Stimulated activated naive CD8-positive, alpha-beta T cell treated with anti-CD3 and anti-CD28 coated beads, Interleukin-15, Interleukin-2, amounts not matched to agents 100 ng/mL and 50 ng/mL, for 24 hours (primary cell): ENCODE results near the gene FAM120B.

Experiments used
- H3K27ac Mint-ChIP-seq: one replicate; pipeline ENCODE4 v1.8.0; 2021; ENCODE audit warnings: mild to moderate bottlenecking, mixed read lengths
- H3K27me3 Mint-ChIP-seq: one replicate; pipeline ENCODE4 v1.8.0; 2021; ENCODE audit warnings: mixed read lengths
- H3K36me3 Mint-ChIP-seq: one replicate; pipeline ENCODE4 v1.8.0; 2021; ENCODE audit warnings: low read depth, mixed read lengths
- H3K4me1 Mint-ChIP-seq: one replicate; pipeline ENCODE4 v1.8.0; 2021; ENCODE audit warnings: low read depth, mixed read lengths
- H3K4me3 Mint-ChIP-seq: one replicate; pipeline ENCODE4 v1.8.0; 2021; ENCODE audit warnings: mild to moderate bottlenecking, mixed read lengths
- H3K9me3 Mint-ChIP-seq: one replicate; pipeline ENCODE4 v1.8.0; 2021; ENCODE audit warnings: mixed read lengths

The FAM120B gene

DNA sequence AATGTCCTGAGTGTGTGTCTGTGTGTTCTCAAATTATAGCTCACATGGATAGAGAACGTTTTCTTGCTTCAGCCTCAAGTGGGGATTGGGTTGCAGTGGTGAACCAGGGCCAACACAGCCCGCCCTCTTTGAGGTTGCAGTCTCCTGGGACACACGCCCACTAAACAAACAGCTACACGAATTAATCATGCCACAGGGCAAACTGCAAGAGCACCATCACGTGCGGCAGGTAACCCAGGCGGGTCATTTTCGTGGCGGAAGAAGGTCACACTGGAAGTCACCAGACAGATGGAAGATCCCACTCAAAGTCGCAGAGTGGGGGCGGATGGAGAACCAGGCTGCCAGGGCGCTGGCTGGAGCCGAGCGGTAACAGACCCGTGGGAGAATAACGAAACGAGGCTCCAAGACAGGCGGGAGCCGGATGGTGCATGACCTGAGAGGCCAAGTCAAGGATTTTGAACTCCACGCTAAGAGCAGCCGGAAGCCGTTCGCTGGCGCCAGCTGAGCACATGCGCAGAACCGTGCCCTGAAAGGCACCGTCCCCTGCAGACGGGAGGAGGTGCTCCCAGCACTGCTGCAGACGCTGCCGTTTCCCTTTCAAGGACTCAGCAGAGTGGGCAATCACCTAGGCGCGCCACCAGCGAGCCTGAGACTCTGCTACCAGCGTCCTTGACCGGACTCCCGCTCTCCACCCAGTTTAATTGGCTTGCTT, 26.4 kb upstream of the FAM120B start:
- H3K36me3 Mint-ChIP-seq = peaks cover 4% of the 10 kb centered on the region
- no peaks in the 10 kb centered on the region for H3K9me3 Mint-ChIP-seq
- peaks cover 8% of the 10 kb centered on the region for H3K27me3 Mint-ChIP-seq
- H3K4me1 Mint-ChIP-seq = peaks cover 37% of the 10 kb centered on the region
- H3K4me3 Mint-ChIP-seq = no peak overlapping the region
- no peak overlapping the region for H3K27ac Mint-ChIP-seq

DNA sequence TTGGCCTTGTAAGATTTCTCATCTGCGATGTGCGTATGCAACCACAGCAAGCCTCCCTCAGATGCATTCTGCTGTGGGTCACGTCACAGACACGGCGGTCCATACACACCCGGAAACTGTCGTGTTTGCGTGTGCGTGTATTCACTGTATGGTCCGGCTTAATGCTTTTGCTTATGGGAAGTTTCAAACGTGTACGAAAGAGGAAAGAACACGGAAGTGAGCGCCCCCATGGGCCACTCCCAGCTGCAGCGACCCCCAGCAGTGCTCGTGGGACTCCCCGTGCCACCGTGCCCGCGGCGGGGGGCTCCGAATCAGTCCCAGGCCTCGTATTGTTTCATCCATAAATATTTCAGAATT, 25.9 kb upstream of the FAM120B start:
- peaks cover 4% of the 10 kb centered on the region for H3K36me3 Mint-ChIP-seq
- peaks cover 37% of the 10 kb centered on the region for H3K4me1 Mint-ChIP-seq
- H3K4me3 Mint-ChIP-seq = peak overlapping the region; percentile 24
- H3K9me3 Mint-ChIP-seq = no peaks in the 10 kb centered on the region
- H3K27ac Mint-ChIP-seq = no peak overlapping the region
- peaks cover 8% of the 10 kb centered on the region for H3K27me3 Mint-ChIP-seq

DNA sequence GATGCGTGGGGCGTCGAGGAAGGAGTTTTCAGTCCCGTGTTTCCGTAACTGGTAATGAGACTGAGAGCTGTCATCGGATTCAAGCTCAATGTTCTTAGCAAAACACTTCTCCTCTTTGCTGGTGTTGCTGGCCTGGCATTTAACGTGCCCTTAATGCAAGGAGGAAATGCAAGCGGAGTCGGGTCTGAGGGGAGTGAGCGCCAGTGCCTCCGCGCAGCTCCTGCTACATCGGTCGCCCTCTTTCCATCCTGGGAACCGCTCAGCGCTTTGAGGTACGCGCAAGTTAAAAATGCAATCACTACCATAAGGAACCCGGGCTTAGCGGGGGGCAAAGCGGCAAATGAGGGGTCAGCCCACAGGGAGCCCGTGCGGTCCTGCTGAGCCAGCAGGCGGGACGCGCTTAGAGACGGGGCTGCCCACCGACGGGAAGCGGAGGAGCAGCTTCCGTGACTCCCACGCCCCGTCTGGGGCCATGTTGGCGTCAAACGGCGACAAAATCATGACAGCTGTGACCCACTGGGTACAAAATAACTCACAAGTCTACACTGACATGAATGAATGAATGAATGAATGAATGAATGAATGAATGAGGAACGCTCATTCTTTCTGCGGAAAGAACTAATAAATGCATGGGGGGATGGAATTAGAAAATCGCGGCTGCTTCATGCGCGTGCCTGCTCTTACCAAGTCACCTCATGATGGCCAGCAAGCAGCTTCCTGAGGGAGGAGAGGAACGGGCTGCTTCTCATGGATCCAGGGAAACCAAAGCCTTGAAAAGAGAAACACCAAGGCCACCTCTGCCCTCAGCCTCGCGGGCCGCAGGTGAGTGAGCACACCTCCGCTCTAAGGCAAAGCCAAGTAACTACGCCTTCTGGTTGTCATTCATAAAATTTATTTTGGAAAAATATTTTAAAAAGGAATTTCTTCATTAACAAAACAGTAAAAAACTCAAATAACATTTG, 24.9 kb upstream of the FAM120B start:
- H3K9me3 Mint-ChIP-seq = no peaks in the 10 kb centered on the region

DNA sequence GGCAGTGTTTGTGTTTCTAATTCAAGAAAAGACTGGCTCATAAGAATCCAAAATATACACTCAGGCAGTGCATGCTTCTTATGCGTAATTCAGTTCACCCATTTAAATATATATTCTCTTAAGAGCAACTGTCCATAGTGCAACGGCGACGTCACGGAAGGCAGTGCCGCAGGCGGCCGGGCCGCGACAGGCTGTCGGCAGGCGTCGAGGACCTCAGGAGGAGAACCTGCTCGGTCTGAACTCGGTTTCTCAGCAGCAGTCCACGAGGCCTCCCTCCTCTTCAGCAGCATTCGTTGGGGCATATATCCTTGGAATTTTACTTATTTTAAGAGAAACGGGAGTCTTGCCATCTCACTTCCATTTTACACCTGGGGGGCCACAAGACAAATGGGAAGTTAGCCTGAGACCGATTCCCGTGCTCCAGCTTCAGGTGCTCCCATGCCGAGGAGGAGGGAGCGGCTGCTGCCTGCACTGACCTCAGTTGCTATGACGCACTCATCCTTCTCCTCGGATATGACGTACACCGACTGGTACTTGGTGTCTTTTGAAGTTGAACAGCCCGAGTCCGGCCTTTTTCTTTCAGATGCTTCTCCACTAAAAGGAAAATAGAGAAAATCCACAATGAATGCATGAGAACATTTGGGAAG, 23.9 kb upstream of the FAM120B start:
- H3K4me3 Mint-ChIP-seq = no peak overlapping the region
- H3K9me3 Mint-ChIP-seq = no peaks in the 10 kb centered on the region
- peaks cover 4% of the 10 kb centered on the region for H3K36me3 Mint-ChIP-seq
- H3K27ac Mint-ChIP-seq = no peak overlapping the region
- peaks cover 23% of the 10 kb centered on the region for H3K4me1 Mint-ChIP-seq
- H3K27me3 Mint-ChIP-seq = peaks cover 8% of the 10 kb centered on the region

More for the DNA sequence above, 24.9 kb upstream of the FAM120B start:
- Mint-ChIP-seq H3K27me3 (peaks cover 8% of the 10 kb centered on the region), H3K4me3 (no peak overlapping the region), H3K4me1 (peaks cover 32% of the 10 kb centered on the region), H3K36me3 (peaks cover 4% of the 10 kb centered on the region), H3K27ac (no peak overlapping the region)

DNA sequence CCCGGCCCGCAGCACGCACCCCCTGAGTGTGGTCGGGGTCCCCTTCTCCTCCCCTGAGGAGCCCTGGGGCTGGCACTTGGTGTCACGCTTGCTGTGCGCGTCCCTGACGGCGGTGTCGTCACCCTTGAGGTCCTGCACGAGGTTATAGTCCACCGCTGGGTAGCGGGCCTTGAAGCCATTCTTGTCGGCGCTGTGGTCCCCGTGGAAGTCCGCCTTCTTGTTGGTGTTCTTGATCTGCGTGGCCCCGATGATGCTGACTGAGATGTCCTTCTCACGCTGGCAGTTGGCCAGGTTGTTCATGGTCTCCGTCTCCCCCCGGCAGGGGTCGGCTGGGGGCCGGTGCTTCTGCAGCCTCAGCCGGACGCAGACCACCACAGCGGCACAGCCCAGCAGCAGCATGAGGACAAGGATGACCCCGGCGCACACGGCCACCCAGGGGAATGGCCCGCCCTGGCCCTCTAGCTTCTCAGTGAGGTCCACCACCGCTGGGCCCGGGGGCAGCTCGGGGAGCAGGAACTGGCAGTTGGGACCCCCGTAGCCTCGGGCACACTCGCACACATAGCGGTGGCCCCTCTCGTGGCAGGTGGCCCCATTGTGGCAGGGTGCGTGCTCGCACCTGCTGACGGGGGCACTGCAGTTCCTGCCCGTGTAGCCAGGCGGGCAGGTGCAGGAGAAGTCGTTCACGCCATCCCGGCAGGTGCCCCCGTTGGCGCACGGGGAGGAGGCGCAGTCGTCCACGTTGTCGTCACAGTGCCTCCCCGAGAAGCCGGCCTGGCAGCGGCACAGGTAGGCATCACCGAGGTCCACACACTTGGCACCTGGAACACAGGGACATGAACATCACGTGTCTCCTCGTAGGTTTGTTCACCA, 23.1 kb upstream of the FAM120B start:
- Mint-ChIP-seq H3K27ac (no peak overlapping the region), H3K9me3 (no peaks in the 10 kb centered on the region), H3K4me3 (no peak overlapping the region), H3K27me3 (peaks cover 9% of the 10 kb centered on the region), H3K4me1 (peaks cover 19% of the 10 kb centered on the region), H3K36me3 (peaks cover 4% of the 10 kb centered on the region)

DNA sequence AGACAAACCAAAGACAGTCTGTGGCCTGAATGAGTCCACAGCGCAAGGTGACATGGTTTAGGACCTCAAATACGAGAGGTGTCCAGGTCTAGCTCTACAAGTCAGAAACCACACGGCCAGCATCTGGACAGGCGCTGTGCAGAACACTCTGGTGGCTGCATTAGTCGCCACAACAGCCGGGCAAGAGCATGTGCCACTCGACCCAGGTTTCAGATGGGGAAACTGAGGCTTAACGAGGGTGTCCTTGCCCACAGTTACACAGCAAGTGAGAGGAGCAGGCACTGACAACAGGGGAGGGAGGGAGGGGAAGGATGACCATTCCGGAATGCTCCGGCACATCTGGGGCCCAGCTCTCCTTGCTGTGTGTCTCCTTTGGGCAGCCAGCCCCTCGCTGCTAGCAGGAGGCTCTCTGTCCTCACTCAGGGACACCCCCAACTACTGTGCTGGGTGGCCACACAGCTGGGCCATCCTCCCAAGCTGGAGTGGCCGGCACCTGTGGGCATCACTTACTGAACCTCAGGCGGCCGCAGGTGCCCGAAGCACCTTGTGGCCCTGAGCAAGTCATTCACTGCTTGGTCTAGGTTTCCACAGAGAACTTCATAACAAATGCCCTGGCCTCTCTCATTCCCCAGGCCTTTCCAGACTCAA, 22.3 kb upstream of the FAM120B start:
- Mint-ChIP-seq H3K27me3 (peaks cover 15% of the 10 kb centered on the region), H3K27ac (no peak overlapping the region), H3K4me3 (no peak overlapping the region), H3K4me1 (peaks cover 18% of the 10 kb centered on the region), H3K9me3 (no peaks in the 10 kb centered on the region), H3K36me3 (peaks cover 10% of the 10 kb centered on the region)

DNA sequence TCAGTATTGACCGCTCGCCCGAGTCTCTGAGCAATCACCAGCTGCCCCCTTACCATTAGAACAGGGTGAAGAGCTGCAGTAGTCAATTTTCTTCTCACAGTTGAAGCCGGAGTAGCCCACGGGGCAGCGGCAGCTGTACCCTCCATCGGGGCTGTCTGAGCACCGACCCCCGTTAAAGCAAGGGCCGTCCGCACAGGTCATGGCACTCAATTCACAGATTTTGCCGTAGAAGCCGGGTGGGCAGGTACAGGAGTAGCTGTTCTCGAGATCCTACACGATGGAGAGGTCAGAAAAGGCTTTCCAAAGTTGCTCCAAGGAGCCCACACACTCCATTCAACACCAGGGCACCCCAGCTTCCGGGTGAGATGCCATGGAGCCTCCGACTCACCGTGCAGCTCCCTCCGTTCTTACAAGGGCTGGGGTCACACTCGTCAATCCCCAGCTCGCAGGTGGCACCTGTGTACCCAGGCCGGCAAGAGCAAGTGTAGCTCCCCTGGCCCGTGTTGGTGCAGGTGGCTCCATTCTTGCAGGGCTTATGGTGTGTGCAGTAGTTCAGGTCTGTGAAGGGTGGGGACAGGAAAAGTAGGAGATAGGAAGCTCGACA, 21.6 kb upstream of the FAM120B start:
- H3K36me3 Mint-ChIP-seq = peaks cover 10% of the 10 kb centered on the region
- H3K4me3 Mint-ChIP-seq = no peak overlapping the region
- peaks cover 11% of the 10 kb centered on the region for H3K4me1 Mint-ChIP-seq
- H3K27me3 Mint-ChIP-seq = peaks cover 9% of the 10 kb centered on the region
- H3K27ac Mint-ChIP-seq = no peak overlapping the region
- H3K9me3 Mint-ChIP-seq = no peaks in the 10 kb centered on the region

DNA sequence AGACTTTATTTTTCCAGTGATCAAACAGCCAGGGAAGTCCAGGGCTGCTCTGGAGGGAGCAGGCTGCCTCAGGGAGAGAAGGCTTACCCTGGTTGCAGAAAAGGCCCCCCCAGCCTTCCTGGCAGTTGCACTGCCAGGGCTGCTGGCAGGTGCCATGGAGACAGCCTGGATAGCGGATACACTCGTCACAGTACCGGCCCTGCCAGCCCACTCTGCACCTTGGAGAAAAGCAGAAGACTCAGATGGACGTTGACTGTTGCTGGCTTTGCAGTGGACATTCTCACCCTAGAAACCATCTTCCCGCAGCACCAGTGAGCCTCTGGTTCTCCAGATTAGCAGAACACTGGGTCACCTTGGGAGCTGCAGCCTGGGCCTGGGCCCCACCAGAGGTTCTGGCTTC, 21.1 kb upstream of the FAM120B start:
- H3K9me3 Mint-ChIP-seq = no peaks in the 10 kb centered on the region
- peaks cover 10% of the 10 kb centered on the region for H3K36me3 Mint-ChIP-seq
- peaks cover 7% of the 10 kb centered on the region for H3K27me3 Mint-ChIP-seq
- H3K27ac Mint-ChIP-seq = no peak overlapping the region
- H3K4me3 Mint-ChIP-seq = no peak overlapping the region
- H3K4me1 Mint-ChIP-seq = peaks cover 10% of the 10 kb centered on the region

DNA sequence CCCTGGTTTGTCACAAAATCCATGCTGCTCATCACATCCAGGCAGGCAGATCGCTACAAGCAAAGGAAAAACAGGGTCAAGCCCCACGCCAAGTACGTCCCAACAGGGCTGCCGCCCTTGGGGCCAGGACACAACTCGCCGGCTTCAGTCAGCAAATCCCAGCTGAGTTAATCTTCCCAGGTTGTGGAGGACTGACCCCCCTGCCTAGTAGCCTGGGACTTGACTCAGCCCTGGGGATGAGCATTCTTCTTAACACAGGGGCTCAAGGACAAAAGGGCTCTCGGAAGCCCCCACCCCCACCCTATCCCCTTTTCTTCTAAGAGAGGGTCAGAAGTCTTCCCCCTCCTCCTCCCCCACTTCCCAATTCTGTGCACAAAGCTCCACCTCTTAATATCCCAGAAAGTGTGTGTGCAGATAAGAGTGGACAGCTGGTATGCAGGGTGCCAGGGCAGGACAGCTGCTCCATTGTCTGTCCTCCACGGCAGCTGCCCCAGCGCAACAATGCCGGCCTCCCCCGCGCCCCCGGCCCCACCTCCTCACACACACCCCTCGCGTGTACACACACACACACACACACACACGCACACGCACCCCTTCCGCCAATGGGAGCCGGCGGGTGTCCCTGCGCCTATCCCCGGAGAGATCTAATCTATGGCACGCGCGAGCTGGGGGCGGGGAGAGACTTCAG, 20.2 kb upstream of the FAM120B start:
- no peak overlapping the region for H3K4me3 Mint-ChIP-seq
- H3K27me3 Mint-ChIP-seq = peaks cover 7% of the 10 kb centered on the region
- H3K4me1 Mint-ChIP-seq = peaks cover 10% of the 10 kb centered on the region
- H3K36me3 Mint-ChIP-seq = peaks cover 10% of the 10 kb centered on the region
- H3K9me3 Mint-ChIP-seq = no peaks in the 10 kb centered on the region
- no peak overlapping the region for H3K27ac Mint-ChIP-seq

DNA sequence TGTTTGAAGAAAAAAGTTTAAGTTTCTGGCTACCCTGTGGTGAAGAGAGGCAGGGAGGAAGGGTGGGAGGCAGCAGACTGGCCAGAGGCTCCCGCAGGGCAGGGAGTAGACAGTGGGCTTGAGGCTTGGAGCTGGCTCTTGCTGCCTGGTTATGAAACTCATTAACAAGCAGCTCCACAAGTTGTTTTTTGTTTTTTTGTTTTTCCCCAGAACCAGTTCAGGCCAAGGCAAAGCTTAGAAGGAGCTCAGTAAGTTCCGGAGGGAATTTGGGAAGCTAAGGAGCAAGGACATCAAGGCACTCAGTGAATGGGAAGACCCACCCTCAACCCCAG, 19.7 kb upstream of the FAM120B start:
- Mint-ChIP-seq H3K27ac (no peak overlapping the region), H3K4me3 (no peak overlapping the region), H3K36me3 (peaks cover 10% of the 10 kb centered on the region), H3K9me3 (no peaks in the 10 kb centered on the region), H3K27me3 (peaks cover 10% of the 10 kb centered on the region), H3K4me1 (peaks cover 13% of the 10 kb centered on the region)

DNA sequence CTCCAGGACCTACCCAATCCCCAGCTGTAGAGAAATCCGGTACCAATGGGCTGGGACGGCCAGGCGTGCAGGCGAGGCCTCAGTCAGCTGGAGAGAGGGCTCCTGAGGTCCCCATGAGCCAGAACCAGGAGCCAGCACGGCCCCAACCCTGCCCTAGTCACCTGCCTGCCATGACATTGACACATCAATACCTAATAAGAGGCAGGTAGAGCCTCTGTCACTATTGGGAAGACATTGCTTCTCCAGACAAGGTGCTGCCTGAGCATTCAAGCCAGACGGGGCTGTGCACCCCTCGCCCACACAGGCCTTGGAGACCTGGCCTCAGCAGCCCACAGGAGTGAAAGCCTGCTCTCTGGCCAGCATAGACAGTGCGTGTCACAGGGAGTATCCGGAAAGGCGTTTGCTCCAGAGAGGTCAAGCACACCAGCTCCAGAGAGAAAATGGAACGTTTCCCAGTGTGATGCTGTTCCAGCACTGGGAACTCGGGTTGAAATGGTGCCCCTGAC, 19.1 kb upstream of the FAM120B start:
- peaks cover 16% of the 10 kb centered on the region for H3K27me3 Mint-ChIP-seq
- no peak overlapping the region for H3K27ac Mint-ChIP-seq
- H3K4me1 Mint-ChIP-seq = peaks cover 19% of the 10 kb centered on the region
- H3K9me3 Mint-ChIP-seq = no peaks in the 10 kb centered on the region
- H3K4me3 Mint-ChIP-seq = no peak overlapping the region
- H3K36me3 Mint-ChIP-seq = peaks cover 10% of the 10 kb centered on the region

DNA sequence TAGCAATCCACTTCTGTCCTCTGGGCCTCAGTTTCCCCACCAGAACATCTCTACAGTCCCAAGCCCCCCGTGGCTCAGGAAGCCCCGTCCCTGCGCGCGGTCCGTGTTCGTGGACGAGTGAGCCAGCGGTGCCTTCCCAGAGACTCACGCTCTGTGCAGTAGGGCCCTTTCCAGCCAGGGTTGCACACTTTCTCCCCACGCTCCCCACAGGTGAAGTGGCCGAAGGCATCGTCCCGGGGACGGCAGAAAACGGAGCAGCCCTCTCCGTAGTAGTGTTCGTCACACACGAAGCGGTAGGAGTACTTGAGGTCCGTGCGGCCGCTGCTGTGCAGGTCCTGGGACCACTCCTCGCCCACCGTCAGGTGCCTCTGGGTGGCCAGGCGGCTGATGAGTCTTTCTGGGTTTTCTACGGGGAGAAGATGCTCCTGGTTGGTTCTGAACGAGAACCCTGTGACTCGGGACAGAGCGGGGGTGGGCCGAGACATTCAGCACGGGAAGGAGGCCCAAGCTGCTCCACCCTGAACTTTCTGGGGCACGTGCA, 18.4 kb upstream of the FAM120B start:
- H3K27ac Mint-ChIP-seq = peak overlapping the region; percentile 38
- H3K9me3 Mint-ChIP-seq = no peaks in the 10 kb centered on the region

DNA sequence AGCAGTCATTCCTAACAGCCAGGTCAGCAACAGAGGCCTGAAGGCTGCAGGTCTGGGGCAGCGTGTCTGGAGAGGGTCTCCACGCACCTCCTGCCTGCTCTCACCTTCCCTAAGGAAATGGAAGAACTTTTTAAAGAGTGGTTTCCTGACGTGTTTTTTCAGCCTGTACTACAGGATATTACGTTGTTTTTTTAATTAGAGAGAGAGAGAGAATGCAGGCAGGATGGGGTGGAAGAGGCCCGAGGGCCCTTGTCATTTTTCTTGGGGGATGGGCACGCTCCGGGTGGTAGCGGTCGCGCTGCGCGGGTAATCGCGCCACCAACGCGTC, 17.7 kb upstream of the FAM120B start:
- Mint-ChIP-seq H3K9me3 (no peaks in the 10 kb centered on the region), H3K27me3 (peaks cover 30% of the 10 kb centered on the region), H3K4me3 (peak overlapping the region; percentile 80), H3K4me1 (peaks cover 28% of the 10 kb centered on the region), H3K27ac (peak overlapping the region; percentile 38), H3K36me3 (peaks cover 6% of the 10 kb centered on the region)

More for the DNA sequence above, 18.4 kb upstream of the FAM120B start:
- Mint-ChIP-seq H3K27me3 (peaks cover 23% of the 10 kb centered on the region), H3K4me1 (peaks cover 26% of the 10 kb centered on the region), H3K36me3 (peaks cover 6% of the 10 kb centered on the region), H3K4me3 (peak overlapping the region; percentile 80)
